Frontal cortex (tissue), 4 donors: Measurements from ENCODE around the gene XYLT1. TPM values are rescaled to one million over a fixed set of nuclear protein-coding genes. Genes with fewer than 3 reads are reported as not detected.

Experiments
- DNase-seq, 2 donors: peaks; one replicate each; pipeline ENCODE4 v3.0.0; 2012; ENCODE audit warnings: low spot score in 2 of 2
- FAIRE-seq: peaks from 2 replicates; lab custom pipeline; 2012; peaks lifted over from hg19 to GRCh38; lab: Jason Lieb, UNC
- small RNA-seq: library from RNA; depleted of rRNA; stranded (forward); fragments of <200 nt; gene quantifications from one replicate; pipeline ENCODE3, GENCODE V24; 2014
- total RNA-seq: library from RNA; depleted of rRNA; stranded (reverse); fragments of >200 nt; gene quantifications from one replicate; pipeline ENCODE4 v1.2.3, GENCODE V29; 2014
- donor health status: control.
- donor health status: control.
- donor health status: control.

XYLT1 gene
- total RNA-seq, 1 donor from 2014 or later = 28.9 TPM

DNA sequence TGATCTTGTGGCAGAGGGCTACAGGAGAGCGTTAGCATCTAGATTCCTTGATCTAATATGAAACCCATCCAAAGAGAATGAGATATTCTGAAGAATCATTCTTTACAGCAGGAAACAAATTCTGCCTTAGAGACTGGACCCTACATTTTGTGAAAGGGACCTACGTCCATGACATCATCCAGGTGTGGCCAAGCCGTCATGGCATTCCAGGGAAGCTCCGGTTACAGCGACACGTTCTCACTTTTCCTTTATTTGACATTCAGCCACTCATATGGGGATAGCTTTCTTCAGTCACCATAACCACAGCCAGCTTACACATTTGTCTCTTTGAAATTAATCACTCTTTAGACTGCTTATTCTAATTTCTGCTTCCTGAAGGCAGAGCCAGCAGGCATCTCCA, 408.1 kb downstream of the XYLT1 start:
- DNase-seq (no peak), FAIRE-seq (no peak)

DNA sequence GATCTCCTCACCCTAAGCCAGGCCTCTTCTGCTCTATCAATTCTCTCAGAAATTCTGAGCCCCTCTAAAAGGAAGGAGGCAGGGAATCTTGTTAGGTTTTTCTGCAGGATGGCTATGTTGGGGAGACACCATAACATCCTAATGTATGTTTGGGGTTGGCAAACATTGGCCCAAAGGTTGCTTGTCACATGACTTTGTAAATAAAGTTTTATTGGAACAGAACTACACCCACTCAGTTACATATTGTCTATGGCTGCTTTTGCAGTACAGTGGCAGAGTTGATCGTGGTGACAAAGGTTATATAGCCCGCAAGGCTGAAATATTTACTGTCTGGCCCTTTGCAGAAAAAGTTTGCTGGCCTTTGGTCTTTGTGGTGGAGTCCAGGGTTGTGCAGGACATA, 409.4 kb downstream of the XYLT1 start:
- FAIRE-seq (no peak), DNase-seq (no peak)

DNA sequence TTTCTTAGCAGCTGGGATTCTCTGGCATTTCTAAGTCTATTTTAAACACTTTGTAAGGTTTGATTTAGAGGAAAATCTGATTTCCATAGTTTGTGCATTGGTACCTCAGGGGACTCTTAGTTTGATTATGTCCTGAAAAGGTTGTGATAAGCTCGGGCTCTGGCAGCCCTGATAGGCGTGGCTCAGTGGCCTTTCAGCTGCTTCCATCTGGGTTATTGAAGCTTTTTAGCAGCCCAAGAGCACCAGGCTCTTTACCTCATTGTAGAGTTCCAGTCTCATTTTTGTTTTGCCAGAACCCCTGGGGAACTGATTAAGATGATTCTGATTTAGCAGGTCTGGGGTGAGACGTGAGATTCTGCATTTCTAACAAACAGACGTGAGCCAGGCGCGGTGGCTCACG, 412.3 kb downstream of the XYLT1 start:
- FAIRE-seq = no peak
- no peak for DNase-seq

DNA sequence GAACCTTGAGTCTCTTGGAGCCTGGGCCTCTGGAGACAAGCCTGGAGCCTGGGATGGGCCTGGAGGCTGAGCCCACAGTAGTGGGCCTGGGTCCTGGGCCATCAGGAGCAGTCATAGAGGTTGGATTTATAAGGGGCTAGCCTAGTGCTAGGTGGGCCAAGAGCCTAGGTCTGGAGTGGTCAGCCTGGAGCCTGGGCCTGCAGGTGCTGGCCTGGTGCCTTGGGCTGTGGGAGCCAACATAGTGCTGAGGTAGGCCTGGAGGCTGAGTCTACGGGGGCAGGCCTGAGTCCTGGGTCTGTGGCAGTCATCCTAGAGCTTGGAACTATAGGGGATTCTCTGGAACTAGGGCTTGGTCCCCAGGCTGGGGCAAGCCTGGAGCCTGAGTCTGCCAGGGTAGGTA, 414.1 kb downstream of the XYLT1 start:
- FAIRE-seq = no peak
- no peak for DNase-seq

DNA sequence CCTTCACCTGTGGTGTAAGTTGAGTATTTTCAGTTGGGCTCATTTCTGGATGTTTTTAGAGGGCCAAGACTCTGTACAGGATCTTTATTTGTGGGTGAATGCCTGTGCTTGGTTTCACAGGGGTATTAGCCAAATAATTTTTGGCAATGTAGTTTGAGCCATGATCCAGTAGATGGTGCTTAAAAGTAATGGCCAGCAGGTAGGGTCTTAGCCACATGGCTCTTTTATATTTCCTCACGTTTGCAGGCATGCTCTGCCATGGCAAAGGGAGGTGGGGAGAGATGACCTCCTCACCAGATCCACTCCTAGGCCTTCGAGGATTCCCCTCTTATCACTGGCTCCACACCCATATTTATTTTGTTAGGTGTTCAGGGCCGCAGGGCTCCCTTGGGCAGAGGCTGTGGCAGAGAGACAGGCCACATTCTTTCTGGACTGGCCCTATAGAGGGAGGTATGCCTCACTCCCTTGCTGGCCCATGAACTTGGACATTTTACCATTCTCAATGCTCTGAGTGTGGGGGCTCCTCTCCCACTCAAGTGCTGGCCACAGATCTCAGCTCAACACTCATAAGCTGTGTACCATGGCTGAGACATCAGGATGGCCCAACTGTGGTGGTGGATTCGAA, 417.1 kb downstream of the XYLT1 start:
- DNase-seq = no peak
- FAIRE-seq = no peak

Small RNA genes lying within 50 kb of the gene (small RNA-seq; reads per million reads assigned to genes)
- gene AC109446.1 = not detected
